Adrenal gland (tissue), 19 donors: ENCODE results near the gene NME5. TPM values are rescaled to one million over a fixed set of nuclear protein-coding genes. Genes with fewer than 3 reads are reported as not detected.
A peak's percentile ranks its signal among the peaks of the same experiment; 100 is the strongest.

ENCODE experiments used
- DNase-seq, 7 donors: peaks; one replicate each; pipeline ENCODE4 v3.0.0-alpha.2; 2019 to 2020
- H3K27ac ChIP-seq, 5 donors: fragments of 200-600 bp; sonication (generic) in 4 of 5; 1 replicate in 3 of 5; 2 replicates in 2 of 5; pipeline versions ENCODE4 v1.5.1 to v1.8.0; 2016 to 2020; ENCODE audit warnings: mild to moderate bottlenecking in 1 of 5
- H3K27me3 ChIP-seq: fragments of 200-600 bp; 2 replicates; pipeline ENCODE4 v1.8.0; 2021
- H3K36me3 ChIP-seq, 2 donors: fragments of 200-600 bp; replicated peaks in 1 of 2; 1 replicate in 1 of 2; 2 replicates in 1 of 2; pipeline versions ENCODE4 v1.5.1 to v1.8.0; 2018 to 2022
- H3K4me1 ChIP-seq, 2 donors: fragments of 200-600 bp; replicated peaks in 1 of 2; 1 replicate in 1 of 2; 2 replicates in 1 of 2; pipeline versions ENCODE4 v1.5.1 to v1.8.0; 2018 to 2021
- H3K4me3 ChIP-seq, 4 donors: fragments of 200-600 bp; sonication (generic) in 3 of 4; one replicate each; pipeline ENCODE4 v1.5.1; 2016 to 2018
- H3K9me3 ChIP-seq, 3 donors: fragments of 200-600 bp; sonication (generic) in 1 of 3; replicated peaks in 1 of 3; 1 replicate in 2 of 3; 2 replicates in 1 of 3; pipeline versions ENCODE4 v1.5.1 to v1.8.0; 2016 to 2021
- CTCF ChIP-seq, 6 experiments: fragments of 450-650 bp in 4 of 6; fragments of 200-600 bp in 2 of 6; sonication (generic) in 1 of 6; IDR thresholded peaks; 1 replicate in 5 of 6; 2 replicates in 1 of 6; pipeline versions ENCODE4 v1.5.1 to v1.8.0; 2016 to 2021; ENCODE audit warnings: antibody characterized with exemption in 6 of 6, mild to moderate bottlenecking in 2 of 6, moderate library complexity in 1 of 6
- POLR2A ChIP-seq, 2 donors: fragments of 450-650 bp; IDR thresholded peaks; one replicate each; pipeline ENCODE4 v1.6.1; 2017; ENCODE audit warnings: antibody characterized with exemption in 2 of 2, mild to moderate bottlenecking in 2 of 2, moderate library complexity in 1 of 2
- WGBS, 4 donors: extraction: QIAGEN DNeasy Blood & Tissue Kit in 2 of 4; methylation state at CpG; one replicate each; pipeline versions ENCODE4 v1.1.5 to v1.1.7; 2013 to 2017; 5-methylcytosine and 5-hydroxymethylcytosine counted together
- intact Hi-C, 2 donors: fragments of 100-400 bp; cut with DNase I; formaldehyde crosslinking; loops; one replicate each; pipeline versions ENCODE4 v1.14.1 to v1.15.0; 2022 to 2023
- long read RNA-seq, 10 donors: library from polyadenylated mRNA in 3 of 10; unstranded in 2 of 10; stranded (forward) in 1 of 10; transcript quantifications; one replicate each; pipeline ENCODE4 v2.0.0 and lab custom pipeline, GENCODE V29; 2021 to 2026
- polyA plus RNA-seq, 3 donors: library from polyadenylated mRNA; stranded (reverse); fragments of 200-250 nt in 2 of 3; fragments of 350-450 nt in 1 of 3; fragmentation: Illumina TruSeq in 1 of 3; extraction: RNeasy Lipid Tissue Mini Kit (QIAGEN cat#74804) in 1 of 3; gene quantifications; one replicate each; pipeline ENCODE4 v1.2.3, GENCODE V29; 2013 to 2014
- total RNA-seq, 9 donors: library from RNA; depleted of rRNA in 4 of 9; stranded (reverse); fragments of >200 nt in 4 of 9; fragments of 120-200 nt in 1 of 9; fragmentation: NEBNext Ultra II Directional in 1 of 9; extraction: Animal tissue kit (Norgen Biotek cat#: 25700) in 1 of 9; gene quantifications; one replicate each; pipeline versions ENCODE4 v1.1.0 to v1.2.4, GENCODE V29; 2013 to 2023
- donor health status: healthy with polysubstance abuse.
- donor health status: Bipolar disorder and iron deficiency.
- donor health status: DM: yes; HTN: yes; CAD: no.
- donor health status: DM: no; HTN: no; CAD: no.
- donor health status: DM: no; HTN: no; CAD: no.
- donor health status: DM: yes; HTN: yes; CAD: no.

NME5 gene
- total RNA-seq = 10 to 100 TPM in 1 of 9 donors, 1 to 10 TPM in 7, under 1 TPM in 1; 0.24 to 10.3 (median 5.4) TPM
- polyA plus RNA-seq = 10 to 100 TPM; 14.6 to 22.0 (median 15.7) TPM
- long read RNA-seq, donor 1 = 0 reads
- long read RNA-seq, donor 2, partial matches to known transcripts = 0 of 1 reads
- long read RNA-seq, donor 2, other reads (novel, unspliced or antisense) = 0 of 1 reads
- long read RNA-seq, donor 3, partial matches to known transcripts = 0 of 1 reads
- long read RNA-seq, donor 3, other reads (novel, unspliced or antisense) = 0 of 1 reads
- long read RNA-seq, donor 4, partial matches to known transcripts = 0 of 3 reads
- long read RNA-seq, donor 4, other reads (novel, unspliced or antisense) = 2 of 3 reads
- long read RNA-seq, donor 5, transcript NME5-201 (6 exons, 1,198 nt) = major isoform, 9 of 12 reads
- long read RNA-seq, donor 5, partial matches to known transcripts = 0 of 12 reads
- long read RNA-seq, donor 5, other reads (novel, unspliced or antisense) = 3 of 12 reads
- long read RNA-seq, donor 6, transcript NME5-201 (6 exons, 1,198 nt) = major isoform, 5 of 8 reads
- long read RNA-seq, donor 6, partial matches to known transcripts = 1 of 8 reads
- long read RNA-seq, donor 6, other reads (novel, unspliced or antisense) = 2 of 8 reads
- long read RNA-seq, donor 7, partial matches to known transcripts = 0 of 1 reads
- long read RNA-seq, donor 7, other reads (novel, unspliced or antisense) = 0 of 1 reads
- long read RNA-seq, donor 8, partial matches to known transcripts = 0 of 1 reads
- long read RNA-seq, donor 8, other reads (novel, unspliced or antisense) = 0 of 1 reads
- long read RNA-seq, donor 9, partial matches to known transcripts = 0 of 1 reads
- long read RNA-seq, donor 9, other reads (novel, unspliced or antisense) = 0 of 1 reads
- long read RNA-seq, donor 10, partial matches to known transcripts = 0 of 2 reads
- long read RNA-seq, donor 10, other reads (novel, unspliced or antisense) = 0 of 2 reads

GRCh38 chr5:138138949-138139780, at the start of gene NME5:
Gene NME5, minus strand, starts transcription at chr5:138139428. Its CDS starts 648 bp downstream, at chr5:138138780.
- peak; percentile 69 to 89 (median 78) for DNase-seq
- Histone ChIP-seq H3K9me3 (no peaks in the 10 kb centered on the region), H3K4me1 (peaks cover 0 to 4% of the 10 kb centered on the region in 2 donors), H3K4me3 (peak within 1 kb of the TSS in 2 of 4 donors; percentile 33 to 58), H3K36me3 (no peaks in the 10 kb centered on the region), H3K27ac (no peak within 1 kb of the TSS), H3K27me3 (no peaks in the 10 kb centered on the region)
- TF ChIP-seq POLR2A (IDR thresholded peaks at IDR 0.05) = no peak
- TF ChIP-seq CTCF (IDR thresholded peaks at IDR 0.05) = no peak
- 3 to 11% (median 4%) methylated on average over 15 to 31 of the region's 31 CpGs for WGBS, 4 donors
- intact Hi-C loops = loop anchor here in 1 of 2 donors (10.0 kb wide), 1 partner anchor 104 kb away; the partner anchor contains the start of gene FAM13B

GRCh38 chr5:138188626-138189025, 49.4 kb upstream of the NME5 start:
- Histone ChIP-seq H3K36me3 (peaks cover 0 to 81% of the 10 kb centered on the region in 2 donors), H3K4me1 (no peaks in the 10 kb centered on the region)
- intact Hi-C loops = no loop called here

GRCh38 chr5:138186002-138186447, 46.8 kb upstream of the NME5 start:
- H3K27me3 ChIP-seq = no peaks in the 10 kb centered on the region
- 83 to 88% (median 86%) methylated on average over 2 of the region's 2 CpGs for WGBS, 4 donors
- no peak overlapping the region for H3K27ac ChIP-seq
- DNase-seq = no peak
- no peak overlapping the region for H3K4me3 ChIP-seq
- no peaks in the 10 kb centered on the region for H3K9me3 ChIP-seq
- H3K36me3 ChIP-seq = peaks cover 0 to 57% of the 10 kb centered on the region in 2 donors
- no peaks in the 10 kb centered on the region for H3K4me1 ChIP-seq
- TF ChIP-seq POLR2A (IDR thresholded peaks at IDR 0.05) (no peak), CTCF (IDR thresholded peaks at IDR 0.05) (no peak)
- intact Hi-C loops = no loop called here

More at GRCh38 chr5:138188626-138189025, 49.4 kb upstream of the NME5 start:
- Histone ChIP-seq H3K4me3 (no peak overlapping the region), H3K9me3 (no peaks in the 10 kb centered on the region), H3K27ac (no peak overlapping the region), H3K27me3 (no peaks in the 10 kb centered on the region)
- no peak for TF ChIP-seq POLR2A (IDR thresholded peaks at IDR 0.05)
- TF ChIP-seq CTCF (IDR thresholded peaks at IDR 0.05) = no peak
- 85 to 91% (median 88%) methylated on average over 3 of the region's 3 CpGs for WGBS, 4 donors
- no peak for DNase-seq
